ENCODE results near the gene TMBIM6. TPM values are rescaled to one million over a fixed set of nuclear protein-coding genes. Genes with fewer than 3 reads are reported as not detected.

The TMBIM6 gene
- total RNA-seq, 1 donor from 2014 or later = 571 TPM

- DNase-seq (ENCODE audit: low spot score) = peak; percentile 73
- Mint-ChIP-seq H3K27me3 (ENCODE audit: unreplicated experiment) (peaks cover 19% of the 10 kb centered on the region), H3K36me3 (ENCODE audit: low read depth, unreplicated experiment) (peaks cover 10% of the 10 kb centered on the region), H3K4me3 (ENCODE audit: unreplicated experiment) (peak overlapping the region; percentile 99), H3K4me1 (ENCODE audit: unreplicated experiment) (peaks cover 37% of the 10 kb centered on the region), H3K9me3 (ENCODE audit: unreplicated experiment) (no peaks in the 10 kb centered on the region), H3K27ac (ENCODE audit: unreplicated experiment) (peak overlapping the region; percentile 100)
- no peak for TF ChIP-seq CTCF (IDR thresholded peaks at IDR 0.05; ENCODE audit: unreplicated experiment)
Observed at GRCh38 chr12:49741882-49742620, 694 bp downstream of the TMBIM6 start.

GRCh38 chr12:49744363-49744885, 3.1 kb downstream of the TMBIM6 start:
- H3K27ac Mint-ChIP-seq (ENCODE audit: unreplicated experiment) = no peak overlapping the region
- H3K4me1 Mint-ChIP-seq (ENCODE audit: unreplicated experiment) = peaks cover 42% of the 10 kb centered on the region
- no peak for DNase-seq (ENCODE audit: low spot score)
- no peak for TF ChIP-seq CTCF (IDR thresholded peaks at IDR 0.05; ENCODE audit: unreplicated experiment)
- H3K27me3 Mint-ChIP-seq (ENCODE audit: unreplicated experiment) = peaks cover 18% of the 10 kb centered on the region
- H3K36me3 Mint-ChIP-seq (ENCODE audit: low read depth, unreplicated experiment) = peaks cover 10% of the 10 kb centered on the region
- H3K9me3 Mint-ChIP-seq (ENCODE audit: unreplicated experiment) = no peaks in the 10 kb centered on the region
- peak overlapping the region; percentile 84 for H3K4me3 Mint-ChIP-seq (ENCODE audit: unreplicated experiment)

GRCh38 chr12:49748306-49748705, 6.9 kb downstream of the TMBIM6 start:
- Mint-ChIP-seq H3K4me1 (ENCODE audit: unreplicated experiment) (peaks cover 40% of the 10 kb centered on the region), H3K27ac (ENCODE audit: unreplicated experiment) (no peak overlapping the region), H3K36me3 (ENCODE audit: low read depth, unreplicated experiment) (peaks cover 7% of the 10 kb centered on the region), H3K9me3 (ENCODE audit: unreplicated experiment) (no peaks in the 10 kb centered on the region), H3K4me3 (ENCODE audit: unreplicated experiment) (no peak overlapping the region), H3K27me3 (ENCODE audit: unreplicated experiment) (peaks cover 2% of the 10 kb centered on the region)
- DNase-seq (ENCODE audit: low spot score) = no peak
- TF ChIP-seq CTCF (IDR thresholded peaks at IDR 0.05; ENCODE audit: unreplicated experiment) = no peak

- peak overlapping the region; percentile 37 for H3K27ac Mint-ChIP-seq (ENCODE audit: unreplicated experiment)
- peaks cover 2% of the 10 kb centered on the region for H3K27me3 Mint-ChIP-seq (ENCODE audit: unreplicated experiment)
- no peak for DNase-seq (ENCODE audit: low spot score)
- peaks cover 10% of the 10 kb centered on the region for H3K36me3 Mint-ChIP-seq (ENCODE audit: low read depth, unreplicated experiment)
- no peak overlapping the region for H3K4me3 Mint-ChIP-seq (ENCODE audit: unreplicated experiment)
- no peak for TF ChIP-seq CTCF (IDR thresholded peaks at IDR 0.05; ENCODE audit: unreplicated experiment)
- H3K9me3 Mint-ChIP-seq (ENCODE audit: unreplicated experiment) = no peaks in the 10 kb centered on the region
- peaks cover 35% of the 10 kb centered on the region for H3K4me1 Mint-ChIP-seq (ENCODE audit: unreplicated experiment)
Observed at GRCh38 chr12:49748800-49749199, 7.4 kb downstream of the TMBIM6 start.

All from endothelial cell (in vitro differentiated cells).